K562 (cell line): ENCODE measurements around the gene CRYAB. TPM values are rescaled to one million over a fixed set of nuclear protein-coding genes. Genes with fewer than 3 reads are reported as not detected.

Source experiments
- HMG20B ChIP-seq: fragments of 250-450 bp; sonication (Bioruptor Pico); IDR thresholded peaks from 2 replicates; pipeline ENCODE4 v1.5.0; 2021; ENCODE audit warnings: mild to moderate bottlenecking
- HMGN3 ChIP-seq: IDR thresholded peaks from 2 replicates; pipeline ENCODE4 v1.6.1; 2011; ENCODE audit warnings: borderline replicate concordance, low read depth, mild to moderate bottlenecking, mixed read lengths, low read length; ENCODE audit not compliant: insufficient read length; ENCODE audit errors: extremely low read depth
- KLF16 ChIP-seq: IDR thresholded peaks from 2 replicates; pipeline ENCODE4 v1.6.1; 2016; ENCODE audit warnings: antibody characterized with exemption
- TEAD2 ChIP-seq: fragments of 450-650 bp; IDR thresholded peaks from 2 replicates; pipeline ENCODE4 v1.6.1; 2016; ENCODE audit warnings: missing genetic modification characterization, control low read depth, missing compliant biosample characterization
- XRCC3 ChIP-seq: fragments of 450-650 bp; IDR thresholded peaks from 2 replicates; pipeline ENCODE4 v1.6.1; 2017; ENCODE audit warnings: mild to moderate bottlenecking, moderate library complexity
- ZNF583 ChIP-seq: fragments of 250-450 bp; sonication (Bioruptor Pico); IDR thresholded peaks from 2 replicates; pipeline ENCODE4 v1.4.0; 2020
- polyA plus RNA-seq, 8 experiments: library from polyadenylated mRNA; depleted of rRNA in 4 of 8; stranded (reverse) in 5 of 8; unstranded in 3 of 8; fragments of >200 nt; fragmentation: Nextera tagmentation in 2 of 8; fragmentation: Illumina TruSeq in 1 of 8; extraction: Ambion mirVana in 2 of 8; extraction: Trizol in 1 of 8; gene quantifications; 2 replicates each; pipeline versions ENCODE4 v1.2.1 to v1.2.3, GENCODE V29; 2011 to 2014; ENCODE audit warnings: inconsistent platforms in 1 of 8, missing spikeins in 1 of 8
- total RNA-seq, 7 experiments: library from RNA; depleted of rRNA in 6 of 7; stranded (reverse); fragments of >200 nt in 6 of 7; fragmentation: Illumina TruSeq in 2 of 7; extraction: Trizol in 2 of 7; gene quantifications; 2 replicates each; pipeline versions ENCODE4 v1.2.1 to v1.2.3, GENCODE V29; 2011 to 2021; ENCODE audit warnings: low replicate concordance in 1 of 7
- TF ChIP-seq, protein P1 (sequence below): fragments of 450-650 bp; IDR thresholded peaks from 2 replicates; pipeline ENCODE4 v1.6.1; 2016; ENCODE audit warnings: mild to moderate bottlenecking, moderate library complexity
- TF ChIP-seq, protein P2 (sequence below): IDR thresholded peaks from 2 replicates; pipeline ENCODE4 v1.6.1; 2016; ENCODE audit warnings: missing genetic modification characterization, missing compliant biosample characterization
- TF ChIP-seq, protein P3 (sequence below): sonication (generic); formaldehyde crosslinking; IDR thresholded peaks from 2 replicates; pipeline ENCODE4 v1.8.1; 2023; ENCODE audit warnings: mild to moderate bottlenecking, missing genetic modification reagents
- TF ChIP-seq, protein P4 (sequence below), 2 experiments: IDR thresholded peaks; 2 replicates each; pipeline ENCODE4 v1.6.1; 2011; ENCODE audit warnings: borderline replicate concordance in 1 of 2, control low read depth in 1 of 2, low read depth in 1 of 2, low read length in 1 of 2, mild to moderate bottlenecking in 1 of 2, mixed read lengths in 1 of 2, moderate library complexity in 1 of 2; ENCODE audit not compliant: insufficient read depth in 1 of 2, insufficient read length in 1 of 2, poor library complexity in 1 of 2, severe bottlenecking in 1 of 2; ENCODE audit errors: extremely low read depth in 1 of 2

CRYAB gene
- total and polyA plus RNA-seq, 9 of the 15 experiments (the other 6 are each of a cell fraction or from before 2014, with no cell fraction given), result 0.83 to 7.5 (median 3.6) TPM

DNA sequence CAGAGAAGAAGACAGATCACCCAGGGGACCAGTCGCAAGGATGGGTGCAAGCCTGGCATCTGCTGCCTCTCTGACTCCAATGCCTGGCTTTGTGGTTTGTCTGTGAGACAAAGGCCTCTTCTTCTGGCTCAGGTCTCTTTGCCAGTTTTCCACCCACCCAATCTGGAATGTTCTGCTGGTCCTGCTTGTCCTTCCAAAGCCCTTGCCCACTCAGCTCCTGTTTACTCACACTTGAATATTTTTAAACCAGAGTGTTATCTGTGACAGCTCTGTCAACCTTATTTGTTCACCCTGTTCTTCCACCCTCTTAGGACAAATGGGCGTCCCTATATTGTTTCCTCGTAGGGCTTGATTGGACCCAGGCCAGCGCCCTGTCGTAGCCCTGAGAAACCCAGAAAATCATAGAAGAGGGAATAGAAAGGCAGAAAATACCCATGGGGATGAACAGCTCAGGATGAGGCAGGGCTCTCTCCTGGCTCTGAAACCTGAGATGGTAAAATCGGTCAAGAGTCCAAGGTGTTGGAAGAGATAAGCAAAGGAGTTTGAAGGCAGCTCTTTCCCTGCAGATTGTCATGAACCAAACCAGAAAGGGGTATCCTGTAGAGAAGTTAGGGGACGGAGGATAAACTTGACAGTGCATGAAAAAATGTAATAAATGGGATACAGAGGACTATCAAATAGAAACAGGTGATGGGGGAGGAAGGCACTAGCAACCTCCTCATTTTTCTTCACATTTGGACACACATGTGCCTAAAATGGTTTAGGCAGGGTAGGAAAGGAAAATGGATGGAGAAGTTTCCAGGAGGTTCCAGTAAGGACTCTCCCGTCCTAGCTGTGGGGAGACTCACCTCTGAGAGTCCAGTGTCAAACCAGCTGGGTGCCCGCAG, 651 bp downstream of the CRYAB start (continued):
- TF ChIP-seq, protein P1, sequence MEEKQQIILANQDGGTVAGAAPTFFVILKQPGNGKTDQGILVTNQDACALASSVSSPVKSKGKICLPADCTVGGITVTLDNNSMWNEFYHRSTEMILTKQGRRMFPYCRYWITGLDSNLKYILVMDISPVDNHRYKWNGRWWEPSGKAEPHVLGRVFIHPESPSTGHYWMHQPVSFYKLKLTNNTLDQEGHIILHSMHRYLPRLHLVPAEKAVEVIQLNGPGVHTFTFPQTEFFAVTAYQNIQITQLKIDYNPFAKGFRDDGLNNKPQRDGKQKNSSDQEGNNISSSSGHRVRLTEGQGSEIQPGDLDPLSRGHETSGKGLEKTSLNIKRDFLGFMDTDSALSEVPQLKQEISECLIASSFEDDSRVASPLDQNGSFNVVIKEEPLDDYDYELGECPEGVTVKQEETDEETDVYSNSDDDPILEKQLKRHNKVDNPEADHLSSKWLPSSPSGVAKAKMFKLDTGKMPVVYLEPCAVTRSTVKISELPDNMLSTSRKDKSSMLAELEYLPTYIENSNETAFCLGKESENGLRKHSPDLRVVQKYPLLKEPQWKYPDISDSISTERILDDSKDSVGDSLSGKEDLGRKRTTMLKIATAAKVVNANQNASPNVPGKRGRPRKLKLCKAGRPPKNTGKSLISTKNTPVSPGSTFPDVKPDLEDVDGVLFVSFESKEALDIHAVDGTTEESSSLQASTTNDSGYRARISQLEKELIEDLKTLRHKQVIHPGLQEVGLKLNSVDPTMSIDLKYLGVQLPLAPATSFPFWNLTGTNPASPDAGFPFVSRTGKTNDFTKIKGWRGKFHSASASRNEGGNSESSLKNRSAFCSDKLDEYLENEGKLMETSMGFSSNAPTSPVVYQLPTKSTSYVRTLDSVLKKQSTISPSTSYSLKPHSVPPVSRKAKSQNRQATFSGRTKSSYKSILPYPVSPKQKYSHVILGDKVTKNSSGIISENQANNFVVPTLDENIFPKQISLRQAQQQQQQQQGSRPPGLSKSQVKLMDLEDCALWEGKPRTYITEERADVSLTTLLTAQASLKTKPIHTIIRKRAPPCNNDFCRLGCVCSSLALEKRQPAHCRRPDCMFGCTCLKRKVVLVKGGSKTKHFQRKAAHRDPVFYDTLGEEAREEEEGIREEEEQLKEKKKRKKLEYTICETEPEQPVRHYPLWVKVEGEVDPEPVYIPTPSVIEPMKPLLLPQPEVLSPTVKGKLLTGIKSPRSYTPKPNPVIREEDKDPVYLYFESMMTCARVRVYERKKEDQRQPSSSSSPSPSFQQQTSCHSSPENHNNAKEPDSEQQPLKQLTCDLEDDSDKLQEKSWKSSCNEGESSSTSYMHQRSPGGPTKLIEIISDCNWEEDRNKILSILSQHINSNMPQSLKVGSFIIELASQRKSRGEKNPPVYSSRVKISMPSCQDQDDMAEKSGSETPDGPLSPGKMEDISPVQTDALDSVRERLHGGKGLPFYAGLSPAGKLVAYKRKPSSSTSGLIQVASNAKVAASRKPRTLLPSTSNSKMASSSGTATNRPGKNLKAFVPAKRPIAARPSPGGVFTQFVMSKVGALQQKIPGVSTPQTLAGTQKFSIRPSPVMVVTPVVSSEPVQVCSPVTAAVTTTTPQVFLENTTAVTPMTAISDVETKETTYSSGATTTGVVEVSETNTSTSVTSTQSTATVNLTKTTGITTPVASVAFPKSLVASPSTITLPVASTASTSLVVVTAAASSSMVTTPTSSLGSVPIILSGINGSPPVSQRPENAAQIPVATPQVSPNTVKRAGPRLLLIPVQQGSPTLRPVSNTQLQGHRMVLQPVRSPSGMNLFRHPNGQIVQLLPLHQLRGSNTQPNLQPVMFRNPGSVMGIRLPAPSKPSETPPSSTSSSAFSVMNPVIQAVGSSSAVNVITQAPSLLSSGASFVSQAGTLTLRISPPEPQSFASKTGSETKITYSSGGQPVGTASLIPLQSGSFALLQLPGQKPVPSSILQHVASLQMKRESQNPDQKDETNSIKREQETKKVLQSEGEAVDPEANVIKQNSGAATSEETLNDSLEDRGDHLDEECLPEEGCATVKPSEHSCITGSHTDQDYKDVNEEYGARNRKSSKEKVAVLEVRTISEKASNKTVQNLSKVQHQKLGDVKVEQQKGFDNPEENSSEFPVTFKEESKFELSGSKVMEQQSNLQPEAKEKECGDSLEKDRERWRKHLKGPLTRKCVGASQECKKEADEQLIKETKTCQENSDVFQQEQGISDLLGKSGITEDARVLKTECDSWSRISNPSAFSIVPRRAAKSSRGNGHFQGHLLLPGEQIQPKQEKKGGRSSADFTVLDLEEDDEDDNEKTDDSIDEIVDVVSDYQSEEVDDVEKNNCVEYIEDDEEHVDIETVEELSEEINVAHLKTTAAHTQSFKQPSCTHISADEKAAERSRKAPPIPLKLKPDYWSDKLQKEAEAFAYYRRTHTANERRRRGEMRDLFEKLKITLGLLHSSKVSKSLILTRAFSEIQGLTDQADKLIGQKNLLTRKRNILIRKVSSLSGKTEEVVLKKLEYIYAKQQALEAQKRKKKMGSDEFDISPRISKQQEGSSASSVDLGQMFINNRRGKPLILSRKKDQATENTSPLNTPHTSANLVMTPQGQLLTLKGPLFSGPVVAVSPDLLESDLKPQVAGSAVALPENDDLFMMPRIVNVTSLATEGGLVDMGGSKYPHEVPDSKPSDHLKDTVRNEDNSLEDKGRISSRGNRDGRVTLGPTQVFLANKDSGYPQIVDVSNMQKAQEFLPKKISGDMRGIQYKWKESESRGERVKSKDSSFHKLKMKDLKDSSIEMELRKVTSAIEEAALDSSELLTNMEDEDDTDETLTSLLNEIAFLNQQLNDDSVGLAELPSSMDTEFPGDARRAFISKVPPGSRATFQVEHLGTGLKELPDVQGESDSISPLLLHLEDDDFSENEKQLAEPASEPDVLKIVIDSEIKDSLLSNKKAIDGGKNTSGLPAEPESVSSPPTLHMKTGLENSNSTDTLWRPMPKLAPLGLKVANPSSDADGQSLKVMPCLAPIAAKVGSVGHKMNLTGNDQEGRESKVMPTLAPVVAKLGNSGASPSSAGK, result no peak
- no peak for TF ChIP-seq ZNF583 (CRISPR knock-in tag)
- no peak for TF ChIP-seq XRCC3
- TF ChIP-seq, protein P2, sequence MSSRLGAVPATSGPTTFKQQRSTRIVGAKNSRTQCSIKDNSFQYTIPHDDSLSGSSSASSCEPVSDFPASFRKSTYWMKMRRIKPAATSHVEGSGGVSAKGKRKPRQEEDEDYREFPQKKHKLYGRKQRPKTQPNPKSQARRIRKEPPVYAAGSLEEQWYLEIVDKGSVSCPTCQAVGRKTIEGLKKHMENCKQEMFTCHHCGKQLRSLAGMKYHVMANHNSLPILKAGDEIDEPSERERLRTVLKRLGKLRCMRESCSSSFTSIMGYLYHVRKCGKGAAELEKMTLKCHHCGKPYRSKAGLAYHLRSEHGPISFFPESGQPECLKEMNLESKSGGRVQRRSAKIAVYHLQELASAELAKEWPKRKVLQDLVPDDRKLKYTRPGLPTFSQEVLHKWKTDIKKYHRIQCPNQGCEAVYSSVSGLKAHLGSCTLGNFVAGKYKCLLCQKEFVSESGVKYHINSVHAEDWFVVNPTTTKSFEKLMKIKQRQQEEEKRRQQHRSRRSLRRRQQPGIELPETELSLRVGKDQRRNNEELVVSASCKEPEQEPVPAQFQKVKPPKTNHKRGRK (tag), result no peak
- TF ChIP-seq, protein P3, sequence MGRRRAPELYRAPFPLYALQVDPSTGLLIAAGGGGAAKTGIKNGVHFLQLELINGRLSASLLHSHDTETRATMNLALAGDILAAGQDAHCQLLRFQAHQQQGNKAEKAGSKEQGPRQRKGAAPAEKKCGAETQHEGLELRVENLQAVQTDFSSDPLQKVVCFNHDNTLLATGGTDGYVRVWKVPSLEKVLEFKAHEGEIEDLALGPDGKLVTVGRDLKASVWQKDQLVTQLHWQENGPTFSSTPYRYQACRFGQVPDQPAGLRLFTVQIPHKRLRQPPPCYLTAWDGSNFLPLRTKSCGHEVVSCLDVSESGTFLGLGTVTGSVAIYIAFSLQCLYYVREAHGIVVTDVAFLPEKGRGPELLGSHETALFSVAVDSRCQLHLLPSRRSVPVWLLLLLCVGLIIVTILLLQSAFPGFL (CRISPR knock-in tag), result no peak
- no peak for TF ChIP-seq HMG20B (CRISPR knock-in tag)
- peak; percentile 40; the same call in 1 of the 2 replicates for TF ChIP-seq KLF16
- TF ChIP-seq HMGN3, result no peak
- TF ChIP-seq, protein P4, sequence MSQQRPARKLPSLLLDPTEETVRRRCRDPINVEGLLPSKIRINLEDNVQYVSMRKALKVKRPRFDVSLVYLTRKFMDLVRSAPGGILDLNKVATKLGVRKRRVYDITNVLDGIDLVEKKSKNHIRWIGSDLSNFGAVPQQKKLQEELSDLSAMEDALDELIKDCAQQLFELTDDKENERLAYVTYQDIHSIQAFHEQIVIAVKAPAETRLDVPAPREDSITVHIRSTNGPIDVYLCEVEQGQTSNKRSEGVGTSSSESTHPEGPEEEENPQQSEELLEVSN (IDR thresholded peaks at IDR 0.05; ENCODE audit: borderline replicate concordance in 1 of 2, extremely low read depth in 1 of 2, insufficient read depth in 1 of 2, insufficient read length in 1 of 2, low read depth in 1 of 2, low read length in 1 of 2, poor library complexity in 1 of 2, severe bottlenecking in 1 of 2), result no peak
- TF ChIP-seq TEAD2 (tag), result no peak
